GM18505 (cell line): ENCODE results near the gene BDH1.
"Not testable (repeated sequence)": the region's sequence is repeated elsewhere in the genome, so short reads cannot be mapped to it uniquely, and the experiment has no call there.

Source experiments
- ATAC-seq: cut with Tn5 transposase; IDR thresholded peaks from one replicate; pipeline ENCODE4 v1.9.1; 2021; ENCODE audit not compliant: unreplicated experiment
- POLR2A ChIP-seq: IDR thresholded peaks from 4 replicates; pipeline ENCODE4 v1.6.1; 2011; ENCODE audit warnings: borderline replicate concordance; ENCODE audit not compliant: insufficient read depth, insufficient read length; ENCODE audit errors: extremely low read depth

Gene BDH1

DNA sequence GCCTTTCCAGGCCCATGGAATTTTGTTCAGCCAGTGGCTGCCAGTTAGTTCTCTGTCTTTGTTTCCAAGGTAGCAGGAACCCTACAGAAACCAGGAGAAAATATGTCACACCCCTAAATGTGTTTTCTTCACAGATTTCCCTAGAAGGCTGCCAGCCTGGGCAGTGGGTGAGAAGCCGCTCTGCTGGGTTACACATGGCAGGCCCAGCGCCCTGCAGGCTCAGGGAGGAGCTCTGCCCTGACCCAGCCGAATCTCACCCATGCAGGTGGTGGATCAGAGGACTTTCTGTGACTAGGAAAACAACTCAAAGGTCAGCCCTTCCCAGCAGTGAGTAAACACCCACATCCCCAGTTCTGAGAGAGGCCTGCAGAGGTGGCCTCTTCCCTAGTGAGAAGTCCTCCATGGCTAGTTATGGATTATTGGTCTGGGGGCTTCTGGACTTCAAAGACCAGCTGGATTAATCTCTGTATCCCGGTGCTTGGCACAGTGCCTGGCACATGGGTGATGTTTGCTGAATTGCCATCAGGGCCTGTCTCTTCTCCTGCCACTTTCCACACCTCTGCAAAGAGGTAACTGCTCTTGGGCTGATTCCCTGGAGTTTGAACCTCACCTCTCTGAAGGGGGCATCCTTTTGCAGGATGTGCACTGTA lies 34.7 kb upstream of the BDH1 start:
- TF ChIP-seq POLR2A, result no peak
- ATAC-seq, result no peak

- no peak for TF ChIP-seq POLR2A
- no peak for ATAC-seq
Observed at GRCh38 chr3:197589545-197589944, 33.8 kb upstream of the BDH1 start.

- not testable (repeated sequence) for ATAC-seq
Observed at GRCh38 chr3:197586768-197587167, 31.0 kb upstream of the BDH1 start.

GRCh38 chr3:197586181-197586580 lies 30.4 kb upstream of the BDH1 start:
- no peak for ATAC-seq

DNA sequence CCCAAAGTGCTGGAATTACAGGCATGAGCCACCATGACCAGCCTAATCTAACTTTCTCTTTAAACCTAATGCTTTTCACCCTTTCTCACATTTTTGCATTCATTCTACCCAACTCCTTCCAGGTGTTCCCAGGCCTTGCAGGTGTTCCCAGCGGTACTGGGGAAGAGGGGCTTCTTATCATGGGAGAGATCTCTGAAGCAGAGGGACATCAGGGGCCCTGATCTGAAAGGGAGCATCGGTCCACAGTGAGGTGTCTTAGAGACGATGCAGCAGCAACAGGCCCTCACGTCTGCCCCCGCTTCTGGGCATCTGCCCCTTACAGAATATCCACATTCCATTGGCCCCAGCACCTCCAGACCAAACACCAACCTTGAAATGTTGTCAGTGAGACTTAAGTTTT lies 29.0 kb upstream of the BDH1 start:
- ATAC-seq, result no peak
- TF ChIP-seq POLR2A, result no peak

More at GRCh38 chr3:197586181-197586580, 30.4 kb upstream of the BDH1 start:
- no peak for TF ChIP-seq POLR2A

DNA sequence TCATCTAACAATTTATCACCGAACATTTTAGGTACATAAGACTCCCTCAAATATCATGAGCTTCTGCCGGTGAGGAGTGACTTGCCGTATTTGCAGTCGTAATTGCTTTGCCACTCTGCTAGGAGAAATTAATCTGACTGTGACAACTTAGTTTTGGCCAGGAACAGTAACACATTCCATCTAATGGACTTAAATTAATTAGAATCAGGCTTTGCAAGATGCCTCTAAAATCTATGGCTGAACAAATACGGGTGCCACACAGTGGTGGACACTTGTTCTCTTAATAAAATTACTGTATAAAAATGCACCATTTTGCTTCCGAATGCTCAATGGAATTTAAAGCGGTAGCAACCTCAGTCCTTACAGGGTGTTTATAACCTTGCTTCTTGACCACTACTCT lies 27.6 kb upstream of the BDH1 start:
- ATAC-seq, result no peak
- no peak for TF ChIP-seq POLR2A

DNA sequence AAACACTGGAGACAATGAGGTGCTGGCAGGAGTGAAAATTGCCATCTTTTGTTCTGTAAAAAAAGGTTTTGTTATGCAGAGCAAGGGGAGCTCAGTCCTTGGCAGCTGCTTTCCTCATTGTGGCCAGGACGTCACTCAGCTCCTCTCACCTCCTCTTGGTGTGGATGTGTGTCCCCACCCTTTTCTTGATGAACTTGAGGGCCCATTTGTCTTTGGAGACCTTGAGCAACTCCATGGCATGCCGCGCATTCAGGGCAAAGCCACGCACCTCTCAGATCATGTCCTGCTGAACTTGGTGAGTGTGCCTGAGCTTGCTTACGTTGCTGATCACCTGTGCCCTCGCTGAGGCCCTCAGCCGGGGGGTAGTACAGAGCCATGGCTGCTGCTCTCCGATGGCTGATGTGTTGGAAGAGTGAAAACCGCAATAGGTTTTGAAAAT lies 24.5 kb upstream of the BDH1 start:
- no peak for ATAC-seq
- no peak for TF ChIP-seq POLR2A

GRCh38 chr3:197578376-197578775 lies 22.6 kb upstream of the BDH1 start:
- ATAC-seq, result no peak
- TF ChIP-seq POLR2A, result no peak

- TF ChIP-seq POLR2A, result no peak
- ATAC-seq, result no peak
Observed at GRCh38 chr3:197577366-197578074, 21.8 kb upstream of the BDH1 start.

DNA sequence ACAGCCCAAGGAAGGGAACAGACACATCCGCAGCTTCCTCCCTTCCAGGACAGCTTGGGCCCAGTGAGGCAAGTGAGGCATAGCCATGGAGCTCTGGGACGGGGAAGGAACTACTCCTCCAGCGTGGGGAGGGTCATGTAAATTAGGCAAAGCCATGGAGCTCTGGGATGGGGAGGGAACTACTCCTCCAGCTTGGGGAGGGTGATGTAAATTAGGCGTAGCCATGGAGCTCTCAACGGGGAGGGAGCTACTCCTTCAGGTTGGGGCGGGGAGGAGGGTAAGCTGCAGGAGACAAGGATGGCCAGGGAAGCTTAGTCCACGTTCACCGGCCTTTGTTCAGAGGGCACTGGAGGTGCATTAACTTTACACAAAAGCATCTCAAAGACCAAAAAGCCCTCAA lies 21.1 kb upstream of the BDH1 start:
- no peak for TF ChIP-seq POLR2A
- ATAC-seq, result no peak

GRCh38 chr3:197575362-197575761 lies 19.6 kb upstream of the BDH1 start:
- no peak for TF ChIP-seq POLR2A

DNA sequence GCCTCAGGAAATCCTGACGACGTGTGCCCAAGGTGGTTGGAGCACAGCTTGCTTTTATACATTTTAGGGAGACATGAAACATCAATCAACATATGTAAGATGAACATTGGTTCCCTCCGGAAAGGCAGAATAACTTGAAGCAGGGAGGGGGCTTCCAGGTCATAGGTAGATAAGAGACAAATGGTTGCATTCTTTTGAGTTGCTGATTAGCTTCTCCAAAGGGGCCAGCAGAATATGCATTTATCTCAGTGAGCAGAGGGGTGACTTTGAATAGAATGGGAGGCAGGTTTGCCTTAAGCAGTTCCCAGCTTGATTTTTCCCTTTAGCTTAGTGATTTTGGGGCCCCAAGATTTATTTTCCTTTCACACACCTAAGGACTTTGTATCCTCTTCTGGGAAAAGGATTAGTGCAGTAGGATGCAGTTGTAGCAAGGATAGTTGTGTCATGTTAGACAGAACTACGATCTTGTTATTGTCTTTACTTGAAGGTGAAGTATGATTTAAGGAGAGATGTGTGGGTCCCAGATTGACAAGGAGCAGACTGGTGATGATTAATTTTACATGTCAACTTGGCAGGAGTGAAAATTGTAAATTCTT lies 18.7 kb upstream of the BDH1 start:
- not testable (repeated sequence) for ATAC-seq

More at GRCh38 chr3:197575362-197575761, 19.6 kb upstream of the BDH1 start:
- no peak for ATAC-seq

GRCh38 chr3:197573048-197573767 lies 17.4 kb upstream of the BDH1 start:
- no peak for ATAC-seq
- TF ChIP-seq POLR2A, result no peak

DNA sequence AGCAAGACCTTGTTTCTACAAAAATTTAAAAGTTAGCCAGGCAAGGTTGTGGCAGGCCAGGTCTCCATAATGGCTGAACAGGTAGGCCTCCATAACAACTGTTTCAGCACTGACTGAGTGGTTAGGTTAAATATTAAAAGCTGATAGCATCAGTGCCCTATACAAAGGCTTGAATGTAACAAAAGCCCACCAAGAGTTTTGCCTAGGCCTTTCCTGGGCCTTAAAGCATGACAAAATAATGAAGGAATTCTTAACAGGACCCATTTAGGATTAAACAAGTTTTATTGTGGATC lies 16.1 kb upstream of the BDH1 start:
- ATAC-seq, result not testable (repeated sequence)

DNA sequence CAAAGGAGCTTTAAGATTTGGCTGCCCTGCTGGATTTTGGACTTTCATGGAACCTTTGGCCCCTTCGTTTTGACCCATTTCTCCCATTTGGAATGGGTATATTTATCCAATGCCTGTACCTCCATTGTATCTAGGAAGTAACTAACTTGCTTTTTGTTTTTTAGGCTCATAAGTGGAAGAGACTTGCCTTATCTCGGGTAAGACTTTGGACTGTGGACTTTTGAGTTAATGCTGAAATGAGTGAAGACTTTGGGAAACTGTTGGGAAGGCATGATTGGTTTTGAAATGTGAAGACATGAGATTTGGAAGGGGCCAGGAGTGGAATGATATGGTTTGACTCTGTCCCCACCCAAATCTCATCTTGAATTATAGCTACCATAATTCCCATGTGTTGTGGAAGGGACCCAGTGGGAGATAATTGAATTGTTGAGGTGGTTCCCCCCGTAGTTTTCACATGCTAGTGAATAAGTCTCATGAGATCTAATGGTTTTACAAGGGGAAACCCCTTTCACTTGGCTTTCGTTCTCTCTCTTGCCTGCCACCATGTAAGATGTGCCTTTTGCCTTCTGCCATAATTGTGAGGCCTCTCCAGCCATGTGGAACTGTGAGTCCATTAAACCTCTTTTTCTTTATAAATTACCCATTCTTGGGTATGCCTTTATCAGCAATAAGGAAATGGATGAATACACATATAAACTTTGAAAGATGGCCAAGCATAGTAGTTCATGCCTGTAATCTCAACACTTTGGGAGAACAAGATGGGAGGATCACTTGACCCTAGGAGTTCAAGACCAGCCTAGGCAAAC lies 15.5 kb upstream of the BDH1 start:
- ATAC-seq, result not testable (repeated sequence)

- ATAC-seq, result not testable (repeated sequence)
Observed at GRCh38 chr3:197569433-197569832, 13.7 kb upstream of the BDH1 start.
